Measurements from ENCODE around the gene ABCB9.
A peak's percentile ranks its signal among the peaks of the same experiment; 100 is the strongest.
"Not testable (repeated sequence)": the region's sequence is repeated elsewhere in the genome, so short reads cannot be mapped to it uniquely, and the experiment has no call there.

Gene ABCB9

GRCh38 chr12:122961531-122962329, 4.5 kb downstream of the ABCB9 start:
- no peak for DNase-seq

GRCh38 chr12:122960193-122960569, 6.1 kb downstream of the ABCB9 start:
- no peak for DNase-seq

GRCh38 chr12:122959566-122960192, 6.6 kb downstream of the ABCB9 start:
- DNase-seq, result no peak

- no peak for DNase-seq
Measured at GRCh38 chr12:122958198-122958888, 7.9 kb downstream of the ABCB9 start.

- DNase-seq, result no peak
Measured at GRCh38 chr12:122956035-122956434, 10.2 kb downstream of the ABCB9 start.

- DNase-seq, result no peak
Measured at GRCh38 chr12:122955156-122955555, 11.1 kb downstream of the ABCB9 start.

- DNase-seq, result peak; percentile 31
Measured at GRCh38 chr12:122951979-122952892, 14.0 kb downstream of the ABCB9 start.

- peak in 1 of 2 donors; percentile 12 for DNase-seq
Measured at GRCh38 chr12:122951406-122951805, 14.9 kb downstream of the ABCB9 start.

- DNase-seq, result no peak
Measured at GRCh38 chr12:122949816-122950675, 16.2 kb downstream of the ABCB9 start.

GRCh38 chr12:122949405-122949804, 16.9 kb downstream of the ABCB9 start:
- no peak for DNase-seq

- no peak for DNase-seq
Measured at GRCh38 chr12:122948605-122949004, 17.7 kb downstream of the ABCB9 start.

- DNase-seq, result peak in 1 of 2 donors; percentile 48
Measured at GRCh38 chr12:122947352-122947792, 18.9 kb downstream of the ABCB9 start.

- DNase-seq, result peak; percentile 77 to 97
Measured at GRCh38 chr12:122946690-122947341, 19.4 kb downstream of the ABCB9 start.

- no peak for DNase-seq
Measured at GRCh38 chr12:122944605-122945592, 21.4 kb downstream of the ABCB9 start.

- no peak for DNase-seq
Measured at GRCh38 chr12:122943196-122943595, 23.1 kb downstream of the ABCB9 start.

GRCh38 chr12:122942637-122943036, 23.6 kb downstream of the ABCB9 start:
- DNase-seq, result no peak

GRCh38 chr12:122941351-122941750, 24.9 kb downstream of the ABCB9 start:
- DNase-seq, result not testable (repeated sequence)

- DNase-seq, result no peak
Measured at GRCh38 chr12:122939125-122939524, 27.1 kb downstream of the ABCB9 start.

GRCh38 chr12:122937622-122938091, 28.6 kb downstream of the ABCB9 start:
- no peak for DNase-seq

- no peak for DNase-seq
Measured at GRCh38 chr12:122935318-122935717, 30.9 kb downstream of the ABCB9 start.
